Neural progenitor cell (in vitro differentiated cells): ENCODE measurements around the gene POP4.

Experiments used
- EZH2 ChIP-seq: fragments of 200-600 bp; sonication (generic); IDR thresholded peaks from 2 replicates; pipeline ENCODE4 v1.6.1; 2017; ENCODE audit warnings: antibody characterized with exemption, mild to moderate bottlenecking, moderate library complexity
- TF ChIP-seq, protein P1 (sequence below): fragments of 200-600 bp; sonication (generic); IDR thresholded peaks from 2 replicates; pipeline ENCODE4 v1.5.1; 2017; ENCODE audit warnings: antibody characterized with exemption, mild to moderate bottlenecking

DNA sequence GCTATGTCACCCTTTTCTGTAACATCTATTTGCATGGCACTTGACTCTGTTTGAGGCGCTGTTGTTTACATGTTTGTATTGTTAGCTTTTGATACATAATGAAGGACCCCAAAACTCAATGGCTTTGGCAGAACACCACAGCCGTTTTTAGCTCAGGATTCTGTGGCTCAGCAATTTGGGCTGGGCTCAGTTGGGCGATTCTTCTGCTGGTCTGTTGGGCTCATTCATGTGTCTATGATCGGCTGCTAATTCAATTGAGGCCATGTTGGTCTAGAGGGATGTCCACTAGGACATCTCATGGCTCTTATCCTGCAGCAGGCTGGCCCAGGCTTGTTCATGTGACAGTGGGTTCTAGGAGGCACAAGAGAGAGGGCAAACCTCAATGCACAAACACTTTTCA, 46.3 kb upstream of the POP4 start:
- TF ChIP-seq, protein P1, sequence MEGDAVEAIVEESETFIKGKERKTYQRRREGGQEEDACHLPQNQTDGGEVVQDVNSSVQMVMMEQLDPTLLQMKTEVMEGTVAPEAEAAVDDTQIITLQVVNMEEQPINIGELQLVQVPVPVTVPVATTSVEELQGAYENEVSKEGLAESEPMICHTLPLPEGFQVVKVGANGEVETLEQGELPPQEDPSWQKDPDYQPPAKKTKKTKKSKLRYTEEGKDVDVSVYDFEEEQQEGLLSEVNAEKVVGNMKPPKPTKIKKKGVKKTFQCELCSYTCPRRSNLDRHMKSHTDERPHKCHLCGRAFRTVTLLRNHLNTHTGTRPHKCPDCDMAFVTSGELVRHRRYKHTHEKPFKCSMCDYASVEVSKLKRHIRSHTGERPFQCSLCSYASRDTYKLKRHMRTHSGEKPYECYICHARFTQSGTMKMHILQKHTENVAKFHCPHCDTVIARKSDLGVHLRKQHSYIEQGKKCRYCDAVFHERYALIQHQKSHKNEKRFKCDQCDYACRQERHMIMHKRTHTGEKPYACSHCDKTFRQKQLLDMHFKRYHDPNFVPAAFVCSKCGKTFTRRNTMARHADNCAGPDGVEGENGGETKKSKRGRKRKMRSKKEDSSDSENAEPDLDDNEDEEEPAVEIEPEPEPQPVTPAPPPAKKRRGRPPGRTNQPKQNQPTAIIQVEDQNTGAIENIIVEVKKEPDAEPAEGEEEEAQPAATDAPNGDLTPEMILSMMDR = no peak
- TF ChIP-seq EZH2 = no peak
